ENCODE measurements around the gene GPR152. TPM values are rescaled to one million over a fixed set of nuclear protein-coding genes. Genes with fewer than 3 reads are reported as not detected.

The GPR152 gene
- not detected in 2 replicates for total RNA-seq

DNA sequence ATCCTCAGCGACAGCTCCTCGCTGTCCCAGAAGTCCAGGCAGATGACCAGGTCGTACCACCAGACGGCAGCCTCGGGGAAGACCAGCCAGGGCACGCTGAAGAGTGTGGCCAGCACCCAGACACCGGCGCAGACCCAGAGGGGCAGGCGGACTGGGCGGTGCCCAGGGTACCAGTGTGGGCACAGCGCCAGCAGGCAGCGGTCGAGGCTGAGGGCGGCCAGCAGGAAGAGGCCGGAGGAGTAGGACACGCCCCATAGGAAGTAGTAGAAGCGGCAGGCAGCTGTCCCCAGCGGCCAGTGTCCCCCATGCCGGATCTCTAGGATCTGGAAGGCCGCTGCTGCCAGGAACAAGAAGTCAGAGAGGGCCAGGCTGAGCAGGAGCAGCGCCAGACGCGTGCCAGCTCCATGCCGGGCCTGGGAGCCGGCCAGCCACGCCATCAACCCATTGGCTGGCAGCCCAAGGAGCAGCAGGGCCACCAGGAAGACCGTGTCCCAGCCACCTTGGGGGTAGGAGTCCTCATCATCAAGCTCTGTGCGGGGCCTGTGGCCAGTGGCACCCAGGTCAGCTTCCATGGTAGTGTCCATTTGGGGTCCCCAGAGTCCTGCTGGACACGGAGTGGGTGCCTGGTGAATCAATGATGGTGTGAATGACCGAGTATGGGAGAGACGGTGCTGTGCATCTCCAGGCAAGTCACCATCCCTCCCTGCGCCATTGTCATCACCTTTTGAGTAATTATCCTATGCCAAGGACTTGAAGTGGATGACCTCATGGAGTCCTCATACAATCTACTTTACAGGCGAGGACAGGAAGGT lies at the start of gene GPR152:
Gene GPR152, minus strand, starts transcription at position 589 of the 812 bp plus-strand sequence. Its CDS starts 5 bp downstream, at position 584.

GRCh38 chr11:67482827-67483798 lies 30.6 kb upstream of the GPR152 start, which contains the start of gene AIP:
TSS of gene AIP (plus strand) at chr11:67483026. CDS start at chr11:67483159, 133 bp downstream.

DNA sequence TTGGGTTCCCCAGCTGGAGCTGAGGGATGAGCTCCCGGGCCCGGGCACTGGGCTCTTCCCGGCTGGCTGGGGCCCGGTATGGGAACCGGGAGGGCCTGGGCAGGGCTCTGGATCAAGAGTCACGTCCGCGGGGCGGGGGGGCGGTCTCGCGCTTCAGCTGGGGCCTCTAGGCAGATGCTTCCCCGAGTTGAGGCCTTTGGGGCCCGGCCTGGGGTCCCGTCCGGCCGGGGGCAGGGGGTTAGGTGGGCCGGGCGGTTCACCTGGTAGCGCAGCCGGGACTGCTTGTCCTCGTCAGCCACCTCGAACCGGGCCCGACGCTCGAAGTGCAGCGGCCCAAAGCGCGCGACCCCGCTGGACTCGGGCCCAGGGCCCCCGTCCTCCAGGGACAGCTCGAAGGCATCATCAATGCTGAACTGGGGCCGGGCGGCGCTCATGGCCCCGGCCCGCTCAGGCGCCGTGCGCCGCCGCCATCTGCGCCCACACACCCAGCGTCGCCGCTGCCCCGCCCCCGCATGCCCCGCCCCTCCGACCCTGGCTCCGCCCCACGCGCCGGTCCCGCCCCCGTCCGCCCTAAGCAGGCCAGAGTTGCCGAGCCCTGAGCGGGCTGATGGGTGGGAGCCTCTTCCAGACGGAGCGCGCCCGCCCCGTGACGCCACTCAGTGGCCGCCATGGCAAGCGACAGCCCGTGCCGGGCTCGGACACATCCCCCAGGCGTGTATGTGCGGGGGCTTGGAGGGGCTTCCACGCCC lies 16.4 kb upstream of the GPR152 start, which contains the start of gene TMEM134:
Gene TMEM134, minus strand, starts transcription at position 493 of the 749 bp plus-strand sequence. Its CDS starts 59 bp downstream, at position 434.

DNA sequence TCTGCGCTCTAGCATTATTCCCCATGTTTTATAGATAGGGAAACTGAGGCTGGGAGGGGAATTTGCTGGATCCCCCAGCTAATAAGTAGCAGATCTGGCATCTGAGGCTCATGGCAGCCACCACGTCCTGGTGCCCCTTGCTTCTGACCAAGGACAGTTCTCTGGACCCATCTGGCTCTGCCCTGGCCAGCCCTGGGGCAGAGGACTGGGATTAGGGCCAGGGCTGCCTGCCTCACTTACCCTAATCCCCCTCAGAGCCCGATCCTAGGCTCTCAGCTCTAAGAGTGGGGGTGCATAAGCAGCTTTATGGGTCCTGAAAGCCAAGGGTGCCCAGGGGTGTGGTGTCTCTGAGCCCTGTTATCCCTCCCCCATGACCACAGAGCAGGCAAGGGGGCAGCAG lies 2.5 kb upstream of the GPR152 start, which contains the start of gene CABP4:
Gene CABP4, plus strand, starts transcription at position 301 of the 400 bp plus-strand sequence. Its CDS starts 70 bp downstream, at position 371.

DNA sequence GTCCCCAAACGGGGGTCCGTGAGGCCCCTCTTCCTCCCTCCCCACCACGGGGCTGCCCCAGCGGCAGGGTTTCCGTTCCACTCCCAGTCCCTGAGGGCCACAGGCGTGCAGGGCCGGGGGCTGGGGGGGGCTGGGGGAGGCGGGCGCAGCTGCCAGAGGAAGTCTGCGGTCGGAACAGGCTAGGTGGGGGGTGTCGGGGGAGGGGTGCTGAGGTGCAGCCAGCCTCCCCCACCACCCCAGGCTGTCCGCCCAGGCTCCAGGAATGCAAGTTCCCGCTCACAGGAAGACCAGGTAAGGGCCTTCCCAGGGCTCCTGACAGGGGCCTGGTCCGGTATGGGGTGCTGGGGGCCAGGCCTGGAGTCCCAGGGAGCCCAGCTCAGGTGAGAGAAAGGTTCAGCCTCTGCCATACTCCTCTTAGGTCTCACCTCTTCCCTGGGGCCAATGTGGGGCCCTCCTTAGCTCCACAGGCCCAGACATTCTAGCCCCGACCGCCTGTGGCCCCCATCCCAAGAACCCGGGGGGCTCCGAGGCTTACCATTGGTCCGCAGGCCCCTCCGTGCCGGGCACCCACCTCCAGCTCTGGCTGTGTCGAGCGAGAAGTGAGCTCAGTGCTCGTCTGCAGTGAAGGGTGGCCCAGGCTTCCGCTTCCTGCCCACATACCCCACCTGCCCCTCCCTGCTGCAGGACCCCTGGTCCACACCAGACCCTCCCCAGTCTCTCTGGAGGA lies 15.3 kb downstream of the GPR152 start, which contains the start of gene PTPRCAP:
Gene PTPRCAP, minus strand, starts transcription at position 601 of the 727 bp plus-strand sequence. Its CDS starts 63 bp downstream, at position 538.

GRCh38 chr11:67428052-67429001 lies 24.2 kb downstream of the GPR152 start, which contains the start of gene RPS6KB2:
TSS of gene RPS6KB2 (plus strand) at chr11:67428494. CDS start at chr11:67428546, 52 bp downstream.

DNA sequence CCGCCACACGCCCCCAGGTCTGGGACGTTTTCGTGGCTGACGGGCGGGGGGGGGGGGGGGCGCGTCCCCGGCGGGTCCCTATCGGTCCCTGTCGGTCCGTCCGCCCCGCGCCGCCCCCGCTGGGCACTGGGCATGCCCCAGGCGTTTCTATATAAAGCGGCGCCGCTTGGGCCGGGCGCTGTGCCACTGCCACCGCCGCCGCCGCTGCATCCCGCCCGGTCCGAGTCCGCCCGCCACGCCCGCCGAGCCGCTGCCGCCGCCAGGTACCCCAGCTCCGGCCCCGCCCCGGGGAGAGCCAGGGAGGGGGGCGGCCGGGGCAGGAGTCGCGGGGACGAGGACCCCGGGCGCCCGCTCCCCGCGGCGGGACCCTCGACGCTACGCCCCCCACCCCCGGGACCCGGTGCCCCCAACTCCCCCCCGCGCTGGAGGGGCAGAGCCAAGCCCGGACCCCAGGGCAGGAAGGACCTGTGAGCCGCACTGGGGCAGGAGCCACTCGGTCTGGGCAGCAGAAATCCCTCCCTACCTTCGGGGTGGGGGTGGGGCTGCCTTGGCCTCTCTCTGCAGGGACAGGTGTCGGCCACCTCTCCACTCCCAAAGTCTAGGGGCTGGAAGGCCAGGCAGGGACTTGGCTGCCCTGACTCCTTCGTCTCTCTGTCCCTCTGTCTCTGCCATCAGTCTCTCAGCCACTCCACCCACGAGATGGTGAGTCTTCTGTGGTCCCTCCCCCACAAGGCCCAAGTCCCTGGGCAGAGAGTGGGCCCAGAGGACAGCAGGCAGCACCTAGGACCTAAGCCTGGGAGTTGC lies 36.8 kb downstream of the GPR152 start, which contains the start of gene CARNS1:
Gene CARNS1, plus strand, starts transcription at position 178 of the 804 bp plus-strand sequence. Its CDS starts 522 bp downstream, at position 700.

DNA sequence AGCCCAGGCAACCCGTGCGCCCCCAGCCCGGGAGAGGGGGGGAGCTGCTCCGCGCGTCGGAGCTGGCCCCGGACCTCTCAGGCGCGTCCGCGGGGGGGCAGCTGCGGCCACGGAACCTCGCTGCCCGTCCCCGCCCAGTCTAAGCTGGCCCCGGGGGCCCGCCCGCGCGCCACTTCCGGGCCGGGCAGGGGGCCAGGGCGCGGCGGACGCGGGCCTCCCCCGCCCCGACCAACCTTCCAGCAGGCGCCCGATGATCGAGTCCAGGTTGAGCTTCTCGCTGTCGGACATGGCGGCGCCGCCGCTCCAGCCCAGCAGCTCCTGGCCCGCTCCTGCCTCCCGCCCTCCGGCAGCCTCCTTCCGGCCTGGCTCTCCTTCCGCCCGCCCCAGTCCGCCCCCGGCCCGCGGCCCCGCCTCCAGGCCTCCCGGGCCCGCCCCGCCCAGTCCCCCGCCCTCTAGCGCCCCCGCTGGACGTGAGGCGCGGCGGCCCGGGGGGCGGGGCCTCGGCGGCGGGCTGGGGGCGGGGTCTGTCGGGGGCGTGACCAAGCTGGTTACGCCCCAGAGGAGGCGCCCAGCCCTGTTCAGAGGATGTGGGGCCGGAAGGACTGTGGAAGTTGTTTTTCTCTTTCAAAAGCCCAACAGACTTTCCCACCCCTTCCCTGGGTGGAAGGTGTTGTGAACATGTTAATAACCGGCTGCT lies 50.9 kb downstream of the GPR152 start, which contains the start of gene PPP1CA:
Gene PPP1CA, minus strand, starts transcription at position 364 of the 697 bp plus-strand sequence. Its CDS starts 76 bp downstream, at position 288.

Other genes starting within 250 kb of the GPR152 start
- 22.9 and 26.1 TPM in 2 replicates for gene GRK2, start 186.3 kb downstream of the GPR152 start, total RNA-seq
- 18.6 and 25.5 TPM in 2 replicates for gene ANKRD13D, start 163.4 kb downstream of the GPR152 start, total RNA-seq
- gene SSH3, start 149.2 kb downstream of the GPR152 start, total RNA-seq: 7.8 and 10.2 TPM in 2 replicates
- gene POLD4, start 99.2 kb downstream of the GPR152 start, total RNA-seq: 22.0 and 30.9 TPM in 2 replicates
- gene CLCF1, start 79.1 kb downstream of the GPR152 start, total RNA-seq: 2.0 and 2.4 TPM in 2 replicates
- 4.3 and 4.8 TPM in 2 replicates for gene RAD9A, start 60.7 kb downstream of the GPR152 start, total RNA-seq
- gene PPP1CA, start 50.9 kb downstream of the GPR152 start, total RNA-seq: 233 and 254 TPM in 2 replicates
- 0.09 and 0.22 TPM in 2 replicates for gene TBC1D10C, start 48.6 kb downstream of the GPR152 start, total RNA-seq
- 0.09 and 0.22 TPM in 2 replicates for gene CARNS1, start 37.1 kb downstream of the GPR152 start, total RNA-seq
- gene RPS6KB2, start 24.2 kb downstream of the GPR152 start, total RNA-seq: 25.0 and 26.3 TPM in 2 replicates
- gene PTPRCAP, start 15.0 kb downstream of the GPR152 start, total RNA-seq: 0.11 and 0.43 TPM in 2 replicates
- 122 and 145 TPM in 2 replicates for gene CORO1B, start 9.3 kb downstream of the GPR152 start, total RNA-seq
- 1.5 and 2.0 TPM in 2 replicates for gene CABP4, start 2.6 kb upstream of the GPR152 start, total RNA-seq
- 21.1 and 21.8 TPM in 2 replicates for gene TMEM134, start 16.5 kb upstream of the GPR152 start, total RNA-seq
- gene AIP, start 30.3 kb upstream of the GPR152 start, total RNA-seq: 101 TPM in 2 replicates
- 2.8 and 3.1 TPM in 2 replicates for gene PITPNM1, start 52.6 kb upstream of the GPR152 start, total RNA-seq
- gene CDK2AP2, start 55.4 kb upstream of the GPR152 start, total RNA-seq: 10.3 and 23.1 TPM in 2 replicates
- gene CABP2, start 70.7 kb upstream of the GPR152 start, total RNA-seq: not detected in 2 replicates
- 473 and 682 TPM in 2 replicates for gene GSTP1, start 131.1 kb upstream of the GPR152 start, total RNA-seq
- gene NDUFV1, start 154.2 kb upstream of the GPR152 start, total RNA-seq: 121 and 130 TPM in 2 replicates
- gene NUDT8, start 177.2 kb upstream of the GPR152 start, total RNA-seq: 3.6 and 5.4 TPM in 2 replicates
- not detected in 2 replicates for gene TBX10, start 187.0 kb upstream of the GPR152 start, total RNA-seq
- not detected in 2 replicates for gene ACY3, start 198.0 kb upstream of the GPR152 start, total RNA-seq
- gene ALDH3B2, start 221.9 kb upstream of the GPR152 start, total RNA-seq: not detected in 2 replicates